GM12878 (cell line): ENCODE results near the gene CTNNA2.

Experiments
- ATF7 ChIP-seq: fragments of 450-650 bp; IDR thresholded peaks from 2 replicates; pipeline ENCODE4 v1.6.1; 2016; ENCODE audit warnings: low read depth, mild to moderate bottlenecking
- BACH1 ChIP-seq: fragments of 450-650 bp; IDR thresholded peaks from 2 replicates; pipeline ENCODE4 v1.6.1; 2017; ENCODE audit warnings: mild to moderate bottlenecking, borderline replicate concordance
- CUX1 ChIP-seq: IDR thresholded peaks from 2 replicates; pipeline ENCODE4 v1.6.1; 2012; ENCODE audit warnings: improper control_type of control experiment, low read depth, low read length; ENCODE audit not compliant: insufficient replicate concordance
- EP300 ChIP-seq, 2 experiments: fragments of 150-350 bp in 1 of 2; IDR thresholded peaks; 2 replicates each; pipeline ENCODE4 v1.6.1; 2011 to 2012; ENCODE audit warnings: low read depth in 2 of 2, low read length in 2 of 2, borderline replicate concordance in 1 of 2, improper control_type of control experiment in 1 of 2, inconsistent platforms in 1 of 2; ENCODE audit not compliant: control insufficient read depth in 1 of 2
- EZH2 ChIP-seq: IDR thresholded peaks from 2 replicates; pipeline ENCODE4 v1.6.1; 2012; ENCODE audit warnings: low read depth, mild to moderate bottlenecking, control low read depth, inconsistent platforms, low read length, borderline replicate concordance; ENCODE audit not compliant: control insufficient read depth
- KDM1A ChIP-seq: fragments of 200-600 bp; sonication (generic); IDR thresholded peaks from 2 replicates; pipeline ENCODE4 v1.6.1; 2016; ENCODE audit warnings: borderline replicate concordance
- MAX ChIP-seq: IDR thresholded peaks from 2 replicates; pipeline ENCODE4 v1.6.1; 2012; ENCODE audit warnings: low read depth, low read length, improper control_type of control experiment
- MXI1 ChIP-seq: fragments of 150-350 bp; IDR thresholded peaks from 2 replicates; pipeline ENCODE4 v1.6.1; 2011; ENCODE audit warnings: low read depth, mild to moderate bottlenecking, inconsistent platforms, low read length, improper control_type of control experiment
- NFXL1 ChIP-seq: fragments of 450-650 bp; IDR thresholded peaks from 2 replicates; pipeline ENCODE4 v1.6.1; 2017; ENCODE audit warnings: antibody characterized with exemption, mild to moderate bottlenecking, borderline replicate concordance
- POLR2A ChIP-seq: IDR thresholded peaks from 2 replicates; pipeline ENCODE4 v1.6.1; 2011; ENCODE audit warnings: low read depth, mild to moderate bottlenecking, low read length
- RB1 ChIP-seq: fragments of 450-650 bp; formaldehyde crosslinking; IDR thresholded peaks from 2 replicates; pipeline ENCODE4 v1.6.1; 2017; ENCODE audit warnings: mild to moderate bottlenecking, borderline replicate concordance
- REST ChIP-seq: IDR thresholded peaks from 2 replicates; pipeline ENCODE4 v1.6.1; 2012; ENCODE audit warnings: mild to moderate bottlenecking, low read depth, low read length
- TF ChIP-seq, protein P1 (sequence below), 3 experiments: IDR thresholded peaks in 2 of 3; conservative IDR thresholded peaks in 1 of 3; 2 replicates each; pipeline ENCODE4 v1.5.1; 2011; ENCODE audit warnings: low read depth in 3 of 3, low read length in 3 of 3, mild to moderate bottlenecking in 3 of 3, control low read depth in 2 of 3, moderate library complexity in 2 of 3, inconsistent platforms in 1 of 3, mixed read lengths in 1 of 3; ENCODE audit not compliant: control insufficient read depth in 2 of 3, insufficient read depth in 1 of 3; ENCODE audit errors: extremely low read depth in 1 of 3

- TF ChIP-seq, protein P1, sequence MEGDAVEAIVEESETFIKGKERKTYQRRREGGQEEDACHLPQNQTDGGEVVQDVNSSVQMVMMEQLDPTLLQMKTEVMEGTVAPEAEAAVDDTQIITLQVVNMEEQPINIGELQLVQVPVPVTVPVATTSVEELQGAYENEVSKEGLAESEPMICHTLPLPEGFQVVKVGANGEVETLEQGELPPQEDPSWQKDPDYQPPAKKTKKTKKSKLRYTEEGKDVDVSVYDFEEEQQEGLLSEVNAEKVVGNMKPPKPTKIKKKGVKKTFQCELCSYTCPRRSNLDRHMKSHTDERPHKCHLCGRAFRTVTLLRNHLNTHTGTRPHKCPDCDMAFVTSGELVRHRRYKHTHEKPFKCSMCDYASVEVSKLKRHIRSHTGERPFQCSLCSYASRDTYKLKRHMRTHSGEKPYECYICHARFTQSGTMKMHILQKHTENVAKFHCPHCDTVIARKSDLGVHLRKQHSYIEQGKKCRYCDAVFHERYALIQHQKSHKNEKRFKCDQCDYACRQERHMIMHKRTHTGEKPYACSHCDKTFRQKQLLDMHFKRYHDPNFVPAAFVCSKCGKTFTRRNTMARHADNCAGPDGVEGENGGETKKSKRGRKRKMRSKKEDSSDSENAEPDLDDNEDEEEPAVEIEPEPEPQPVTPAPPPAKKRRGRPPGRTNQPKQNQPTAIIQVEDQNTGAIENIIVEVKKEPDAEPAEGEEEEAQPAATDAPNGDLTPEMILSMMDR (IDR thresholded peaks at IDR 0.05 in 2 of 3, conservative IDR thresholded peaks at IDR 0.05 in 1 of 3; ENCODE audit: control insufficient read depth in 2 of 3, extremely low read depth in 1 of 3, insufficient read depth in 1 of 3, low read depth in 3 of 3, low read length in 3 of 3) = no peak
- no peak for TF ChIP-seq MAX
- TF ChIP-seq REST = no peak
- no peak for TF ChIP-seq MXI1
- no peak for TF ChIP-seq BACH1
- no peak for TF ChIP-seq NFXL1
- TF ChIP-seq CUX1 = no peak
- TF ChIP-seq ATF7 = no peak
- TF ChIP-seq KDM1A = no peak
- TF ChIP-seq EZH2 = no peak
- no peak for TF ChIP-seq EP300 (IDR thresholded peaks at IDR 0.05; ENCODE audit: borderline replicate concordance in 1 of 2, control insufficient read depth in 1 of 2, low read depth in 2 of 2, low read length in 2 of 2)
- TF ChIP-seq POLR2A = no peak
- no peak for TF ChIP-seq RB1
These were observed 63.6 kb downstream of the CTNNA2 start for GRCh38 chr2:79576451-79576850.
